NB4 (cell line): ENCODE results near the gene YAP1.

Experiments used
- DNase-seq: peaks from one replicate; pipeline ENCODE4 v3.0.0; 2010; ENCODE audit warnings: low read depth
- H3K4me3 ChIP-seq: one replicate; pipeline ENCODE4 v1.5.1; 2011; ENCODE audit warnings: mild to moderate bottlenecking, low read depth, low read length, moderate library complexity
- CTCF ChIP-seq: IDR thresholded peaks from one replicate; pipeline ENCODE4 v1.5.1; 2012; ENCODE audit warnings: low read depth, low read length
- MAX ChIP-seq: IDR thresholded peaks from 2 replicates; pipeline ENCODE4 v1.6.1; 2011; ENCODE audit warnings: low read depth, low read length
- MYC ChIP-seq: IDR thresholded peaks from 2 replicates; pipeline ENCODE4 v1.6.1; 2011; ENCODE audit warnings: low read depth, low read length
- POLR2A ChIP-seq: IDR thresholded peaks from 2 replicates; pipeline ENCODE4 v1.6.1; 2011; ENCODE audit warnings: mild to moderate bottlenecking; ENCODE audit not compliant: insufficient read length; ENCODE audit errors: extremely low read depth

YAP1 gene

GRCh38 chr11:102191832-102192231 lies 81.6 kb downstream of the YAP1 start:
- TF ChIP-seq POLR2A (no peak), MYC (no peak), MAX (no peak), CTCF (no peak)
- no peak for DNase-seq
- no peak overlapping the region for H3K4me3 ChIP-seq

GRCh38 chr11:102192349-102193066 lies 82.3 kb downstream of the YAP1 start:
- TF ChIP-seq MYC (no peak), POLR2A (no peak), MAX (no peak), CTCF (no peak)
- no peak for DNase-seq
- no peak overlapping the region for H3K4me3 ChIP-seq

- DNase-seq = no peak
- TF ChIP-seq MAX (no peak), CTCF (no peak), POLR2A (no peak), MYC (no peak)
- no peak overlapping the region for H3K4me3 ChIP-seq
These were observed 84.0 kb downstream of the YAP1 start for GRCh38 chr11:102194257-102194656.

- DNase-seq = no peak
- no peak for TF ChIP-seq MYC
- TF ChIP-seq CTCF = no peak
- no peak for TF ChIP-seq POLR2A
- no peak for TF ChIP-seq MAX
- no peak overlapping the region for H3K4me3 ChIP-seq
These were observed 84.7 kb downstream of the YAP1 start for GRCh38 chr11:102194990-102195389.

GRCh38 chr11:102196351-102196750 lies 86.1 kb downstream of the YAP1 start:
- no peak for DNase-seq
- TF ChIP-seq MAX (no peak), POLR2A (no peak), MYC (no peak), CTCF (no peak)

More at GRCh38 chr11:102196351-102196750, 86.1 kb downstream of the YAP1 start:
- no peak overlapping the region for H3K4me3 ChIP-seq
